NCI-H2227 (cell line): Measurements from ENCODE around the gene C13orf42.
"Not testable (repeated sequence)": the region's sequence is repeated elsewhere in the genome, so short reads cannot be mapped to it uniquely, and the experiment has no call there.

ENCODE experiments used
- DNase-seq: peaks from one replicate; lab custom pipeline; 2025; ENCODE audit not compliant: unreplicated experiment; lab: John Stamatoyannopoulos, UW

Gene C13orf42

DNA sequence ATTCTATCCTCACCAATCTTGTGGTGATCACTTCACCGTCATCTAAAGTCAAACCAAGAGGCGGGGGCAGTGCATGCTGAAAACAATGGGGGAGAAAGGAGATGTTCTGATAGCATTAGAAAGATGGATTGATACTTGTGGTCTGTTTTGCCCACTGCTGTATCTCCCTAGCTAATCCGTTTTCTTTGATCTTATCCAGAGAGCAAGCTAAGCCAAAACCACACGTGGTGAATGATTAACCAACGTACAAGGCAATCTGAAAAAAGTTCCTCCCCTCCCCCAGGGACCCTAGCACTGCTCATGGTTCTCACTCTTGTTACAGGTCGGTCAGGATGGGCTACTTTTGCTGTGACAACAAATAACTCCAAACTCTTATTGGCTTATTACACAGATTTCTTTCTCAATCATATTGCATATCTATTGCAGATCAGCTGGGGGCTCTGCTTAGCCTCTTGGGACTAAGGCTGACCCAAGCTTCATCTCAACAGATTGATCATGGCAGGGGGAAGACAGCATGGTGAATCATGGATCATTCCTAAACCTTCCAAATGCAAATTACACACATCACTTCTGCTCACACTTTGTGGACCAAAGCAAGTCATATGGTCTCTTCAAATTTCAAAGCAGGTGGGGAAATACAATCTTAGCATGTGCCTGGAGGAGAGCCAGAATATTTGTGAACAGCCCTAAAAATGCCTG, 11.9 kb upstream of the C13orf42 start:
- no peak for DNase-seq

- not testable (repeated sequence) for DNase-seq
These were observed 9.8 kb upstream of the C13orf42 start for GRCh38 chr13:51120873-51121272.

DNA sequence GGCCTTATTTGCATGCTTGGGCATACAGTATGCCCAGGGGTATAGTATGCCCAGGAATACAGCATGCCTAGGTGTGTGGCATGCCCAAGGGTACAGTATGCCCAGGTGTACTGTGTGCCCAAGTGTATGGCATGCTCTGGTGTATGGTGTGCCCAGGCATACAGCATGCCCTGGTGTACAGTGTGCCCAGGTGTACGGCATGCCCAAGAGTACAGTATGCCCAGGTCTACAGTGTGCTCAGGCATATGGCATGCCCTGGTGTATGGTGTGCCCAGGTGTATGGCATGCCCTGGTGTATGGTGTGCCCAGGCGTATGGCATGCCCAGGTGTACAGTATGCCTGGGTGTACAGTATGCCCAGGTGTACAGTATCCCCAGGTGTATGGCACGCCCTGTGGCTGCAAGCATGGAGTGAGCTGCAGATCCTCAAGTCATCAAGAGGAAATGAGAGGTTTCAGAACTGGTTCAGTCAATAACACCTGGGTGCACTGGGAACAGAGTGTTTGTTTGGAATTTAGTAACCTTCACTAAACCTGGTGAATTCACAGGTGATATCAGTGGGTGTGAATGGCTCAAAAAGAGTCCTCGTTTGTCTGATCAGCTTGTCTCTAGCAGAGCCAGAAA, 7.8 kb upstream of the C13orf42 start:
- DNase-seq: no peak

DNA sequence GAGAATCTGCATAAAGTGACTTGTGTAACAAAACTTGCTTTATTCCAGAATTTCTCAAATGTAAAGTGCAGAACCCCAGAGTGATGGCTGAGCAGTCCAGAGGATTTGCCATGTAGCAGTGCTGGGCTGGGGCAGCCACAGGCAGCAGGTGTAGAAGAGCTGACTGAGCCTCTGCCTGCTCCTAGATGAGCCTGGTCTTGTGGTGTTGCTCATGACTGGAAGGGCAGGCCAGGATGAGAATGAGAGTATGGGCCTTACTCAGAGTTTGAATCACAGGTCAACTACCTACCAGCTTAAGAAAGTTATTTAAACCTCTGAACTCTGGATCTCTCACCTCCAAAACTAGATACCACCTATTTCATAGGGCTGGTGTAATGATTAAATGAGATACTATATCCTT, 2.9 kb upstream of the C13orf42 start:
- DNase-seq: no peak

DNA sequence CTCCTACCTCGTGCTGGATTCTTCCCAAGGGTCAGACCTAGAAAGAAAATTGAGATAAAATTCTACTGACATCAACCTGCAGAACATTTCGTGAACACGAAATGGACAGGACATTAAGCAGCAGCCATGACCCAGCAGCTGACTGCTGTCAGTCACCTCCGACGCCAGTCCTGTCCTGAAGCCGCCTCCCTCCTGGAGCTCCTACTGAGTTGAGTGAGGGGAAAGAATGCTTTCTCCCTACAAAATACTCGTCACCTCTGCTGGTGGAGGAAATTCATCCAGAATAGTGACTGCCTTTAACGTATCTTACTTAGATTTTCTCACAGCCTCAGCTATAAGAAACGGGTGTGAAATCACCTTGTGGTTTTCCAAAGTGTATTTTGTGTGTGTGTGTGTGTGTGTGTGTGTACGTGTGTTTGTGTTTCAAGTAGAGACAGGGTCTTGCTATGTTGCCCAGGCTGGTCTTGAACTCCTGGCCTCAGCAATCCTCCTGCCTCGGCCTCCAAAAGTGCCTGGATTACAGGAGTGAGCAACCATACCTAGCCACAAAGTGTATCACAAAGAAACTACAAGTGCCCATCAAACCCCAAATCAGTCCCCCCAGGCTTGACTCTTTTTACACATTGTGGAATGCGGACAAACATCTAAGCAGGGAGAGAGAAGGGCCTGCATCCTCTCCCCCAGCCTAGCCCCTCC, 2.3 kb upstream of the C13orf42 start:
- DNase-seq: no peak

- DNase-seq: no peak
These were observed 1.7 kb upstream of the C13orf42 start for GRCh38 chr13:51112771-51113170.

DNA sequence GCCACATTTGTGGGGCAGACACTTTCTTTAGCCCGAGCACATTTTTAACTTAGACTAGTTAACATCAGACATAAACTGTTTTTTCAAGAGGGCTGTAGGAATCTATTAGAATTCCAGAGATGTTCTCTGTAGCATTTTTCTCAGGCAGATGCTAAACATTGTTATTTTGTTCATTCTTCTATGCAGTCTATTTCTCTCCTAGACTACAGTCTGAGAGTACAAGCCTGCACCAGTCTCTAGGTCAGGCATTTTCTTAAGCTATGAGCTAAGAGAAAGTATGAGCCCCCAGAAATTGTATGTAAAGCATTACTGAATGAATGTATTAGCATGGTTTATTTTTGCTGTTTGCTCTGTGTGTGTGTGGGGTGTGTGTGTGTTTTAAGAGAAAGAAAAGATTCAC, 923 bp upstream of the C13orf42 start:
- no peak for DNase-seq

DNA sequence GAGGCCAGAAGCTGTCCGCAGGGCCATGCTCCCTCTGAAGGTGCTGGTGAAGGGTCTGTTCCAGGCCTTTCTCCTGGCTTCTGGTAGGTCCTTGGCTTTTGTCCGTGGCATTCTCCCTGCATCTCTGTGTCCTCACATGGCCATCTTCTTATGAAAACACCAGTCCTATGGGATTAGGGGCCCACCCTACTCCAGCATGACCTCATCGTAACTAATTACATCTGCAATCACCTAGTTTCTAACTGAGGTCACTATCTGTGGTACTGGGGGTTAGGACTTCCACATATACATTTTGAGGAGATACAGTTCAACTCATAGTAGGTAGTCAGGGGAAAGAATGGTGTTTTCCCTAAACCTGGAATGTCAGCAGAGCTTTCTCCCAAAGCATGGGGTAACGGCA, 3.1 kb downstream of the C13orf42 start:
- DNase-seq: no peak

DNA sequence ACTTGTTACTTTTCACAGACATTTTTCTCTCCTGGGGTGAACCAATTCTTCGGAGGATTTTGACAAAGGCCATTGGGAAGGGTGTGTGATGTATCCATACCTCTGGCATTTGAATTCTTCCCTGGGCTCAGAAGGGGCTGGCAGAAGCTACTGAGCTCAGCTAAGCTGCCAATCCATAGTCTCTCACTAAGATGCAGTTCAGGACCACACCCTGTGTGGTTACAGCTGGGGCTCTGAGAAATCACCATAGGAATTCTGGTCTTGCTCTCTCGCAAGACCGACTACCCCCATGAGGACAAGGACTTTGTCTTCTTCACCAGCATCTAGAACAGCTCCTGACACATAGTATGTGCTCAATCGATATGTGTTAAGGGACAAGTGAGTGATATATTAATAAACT, 6.0 kb downstream of the C13orf42 start:
- no peak for DNase-seq

GRCh38 chr13:51101636-51102235, 9.3 kb downstream of the C13orf42 start:
- DNase-seq: peak; percentile 30

DNA sequence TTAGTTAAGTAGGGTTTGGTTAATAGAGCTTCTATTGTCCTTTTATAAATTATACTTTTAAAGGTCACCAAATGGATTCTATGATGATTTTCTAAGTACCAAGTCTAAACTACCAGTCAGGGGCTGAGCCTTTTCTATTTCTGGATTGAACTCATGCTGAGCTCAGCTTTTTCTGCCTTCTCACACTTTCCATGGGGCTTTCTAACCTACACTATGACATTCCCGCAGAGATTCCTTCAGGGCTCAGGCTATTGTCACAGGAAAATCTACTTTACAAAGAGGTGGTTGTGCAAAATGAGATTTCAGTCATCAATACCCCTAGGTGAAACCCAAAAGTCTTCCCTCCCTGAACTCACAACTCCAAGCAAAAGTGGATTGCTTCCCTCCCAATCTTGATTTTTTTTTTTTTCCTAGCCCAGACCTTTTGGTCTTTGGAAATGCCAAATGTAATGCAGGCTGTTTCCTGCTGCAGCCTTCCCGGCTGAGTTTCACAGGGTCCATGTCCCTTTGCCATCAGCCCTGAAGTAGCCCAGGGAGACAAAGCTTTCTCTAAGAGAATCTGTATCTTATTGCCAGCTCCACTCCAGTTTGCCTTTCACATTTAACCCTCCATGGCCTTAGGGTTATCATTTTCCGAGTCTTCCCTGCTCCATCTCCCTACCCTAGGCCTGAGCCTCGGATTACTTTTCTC, 13.6 kb downstream of the C13orf42 start:
- DNase-seq: no peak

DNA sequence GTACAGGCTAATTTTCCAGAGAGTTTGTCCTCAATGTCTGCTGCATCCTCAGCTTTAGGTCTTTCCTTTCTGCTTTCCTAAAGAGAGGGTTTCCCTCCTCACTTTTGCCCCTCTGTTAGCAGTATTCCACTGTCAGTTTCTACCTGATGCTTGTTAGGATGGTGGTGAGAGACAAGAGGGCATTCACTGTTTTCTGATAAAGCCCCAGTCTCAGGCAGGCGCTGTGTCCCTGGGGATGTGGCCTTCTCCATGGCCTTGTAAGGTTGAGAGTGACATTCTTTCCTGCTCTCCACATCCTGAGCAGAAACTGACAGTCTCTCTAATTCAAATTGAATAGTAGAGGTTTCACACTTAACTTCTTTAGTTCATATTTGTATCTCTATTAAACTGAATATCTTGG, 14.9 kb downstream of the C13orf42 start:
- DNase-seq: no peak

DNA sequence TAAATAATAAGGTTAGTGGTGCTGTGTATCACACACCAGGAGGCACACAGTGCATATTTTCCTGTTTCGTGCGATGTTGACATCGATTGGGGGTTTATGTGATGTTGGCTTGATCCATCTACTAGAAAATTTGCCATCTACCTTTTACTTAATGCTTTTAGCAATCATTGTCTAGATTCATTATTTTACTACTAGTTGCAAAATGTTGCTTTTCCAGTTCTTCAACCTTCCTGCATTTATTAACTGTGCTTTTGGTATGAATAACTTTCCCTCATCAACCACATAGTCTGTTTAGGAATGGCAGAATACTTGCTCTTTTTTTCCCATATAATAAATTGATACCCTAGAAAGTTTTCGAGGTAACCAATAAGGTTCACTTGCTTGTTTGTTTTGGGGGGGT, 17.5 kb downstream of the C13orf42 start:
- no peak for DNase-seq

DNA sequence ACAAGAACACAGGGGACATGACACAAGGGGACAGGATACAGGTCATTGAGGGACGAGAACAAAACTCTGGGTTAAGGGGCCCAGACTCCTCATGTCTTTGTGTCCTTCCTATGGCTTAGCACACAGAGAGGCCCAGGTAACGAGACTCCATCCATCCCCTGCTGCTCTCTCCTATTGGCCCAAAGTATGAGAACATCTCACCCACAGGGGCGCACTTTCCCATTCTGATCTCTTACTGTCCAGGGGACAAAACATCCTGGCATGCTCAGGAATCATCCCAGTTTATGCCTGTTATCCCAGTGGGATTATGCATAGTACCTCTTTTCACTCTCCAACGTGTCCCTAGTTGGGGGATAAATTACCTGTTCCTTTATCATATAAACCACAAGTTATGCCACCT, 19.2 kb downstream of the C13orf42 start:
- no peak for DNase-seq

DNA sequence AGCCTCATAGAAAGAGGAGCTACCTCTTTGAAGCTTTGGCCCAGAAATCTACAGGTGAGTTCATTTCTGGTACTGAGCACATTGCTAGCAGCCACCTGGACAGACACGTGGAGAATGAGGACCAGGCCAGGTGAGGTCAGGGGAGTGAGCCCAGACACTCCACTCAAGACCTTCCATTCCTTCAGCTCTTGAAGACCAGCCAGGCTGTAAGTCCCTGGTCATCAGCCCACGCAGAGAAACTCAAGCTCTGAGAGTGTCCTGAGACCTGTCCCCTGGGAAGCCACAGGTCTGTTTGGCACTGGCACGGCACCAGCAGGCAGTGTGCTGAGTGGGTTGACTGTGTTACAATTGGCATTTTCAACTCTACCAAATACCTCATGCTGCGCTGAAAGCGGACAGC, 27.4 kb downstream of the C13orf42 start:
- DNase-seq: no peak

GRCh38 chr13:51080478-51081065, 30.5 kb downstream of the C13orf42 start:
- DNase-seq: not testable (repeated sequence)

GRCh38 chr13:51071493-51071892, 39.6 kb downstream of the C13orf42 start:
- DNase-seq: no peak

GRCh38 chr13:51070005-51070649, 40.9 kb downstream of the C13orf42 start:
- DNase-seq: peak; percentile 86

GRCh38 chr13:51068501-51068900, 42.6 kb downstream of the C13orf42 start:
- DNase-seq: no peak

GRCh38 chr13:51067706-51068105, 43.4 kb downstream of the C13orf42 start:
- no peak for DNase-seq
